NCI-H1092 treated with DMSO at 0.1 percent for 48 hours (cell line): ENCODE measurements around the gene LUM.
A peak's percentile ranks its signal among the peaks of the same experiment; 100 is the strongest.

Experiments used
- DNase-seq: peaks from one replicate; lab custom pipeline; 2025; lab: John Stamatoyannopoulos, UW

The LUM gene

GRCh38 chr12:91074154-91074709, 37.1 kb downstream of the LUM start:
- DNase-seq: no peak

GRCh38 chr12:91073426-91073825, 37.9 kb downstream of the LUM start:
- no peak for DNase-seq

GRCh38 chr12:91072931-91073330, 38.4 kb downstream of the LUM start:
- peak; percentile 9 for DNase-seq

DNA sequence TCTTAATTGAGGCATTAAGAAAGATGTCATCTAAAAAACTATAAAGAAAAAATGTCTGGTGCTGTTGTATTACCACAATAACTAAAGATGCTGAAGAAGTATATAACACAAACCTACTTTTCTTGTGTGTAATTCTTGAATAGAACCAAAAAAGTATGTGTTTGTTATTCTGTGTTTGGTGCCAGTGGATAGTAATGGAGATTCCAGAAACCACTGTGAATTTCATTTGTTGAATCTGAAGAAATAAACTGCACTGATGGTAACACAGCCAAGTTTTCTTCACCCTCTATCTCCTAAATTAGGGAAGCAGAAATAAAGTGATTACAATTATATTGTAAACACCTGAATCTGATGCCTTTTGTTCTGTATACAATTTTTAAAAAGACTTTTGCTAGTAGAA, 40.4 kb downstream of the LUM start:
- DNase-seq: no peak

GRCh38 chr12:91065396-91065795, 45.9 kb downstream of the LUM start:
- no peak for DNase-seq

GRCh38 chr12:91064640-91065039, 46.7 kb downstream of the LUM start:
- DNase-seq: no peak

DNA sequence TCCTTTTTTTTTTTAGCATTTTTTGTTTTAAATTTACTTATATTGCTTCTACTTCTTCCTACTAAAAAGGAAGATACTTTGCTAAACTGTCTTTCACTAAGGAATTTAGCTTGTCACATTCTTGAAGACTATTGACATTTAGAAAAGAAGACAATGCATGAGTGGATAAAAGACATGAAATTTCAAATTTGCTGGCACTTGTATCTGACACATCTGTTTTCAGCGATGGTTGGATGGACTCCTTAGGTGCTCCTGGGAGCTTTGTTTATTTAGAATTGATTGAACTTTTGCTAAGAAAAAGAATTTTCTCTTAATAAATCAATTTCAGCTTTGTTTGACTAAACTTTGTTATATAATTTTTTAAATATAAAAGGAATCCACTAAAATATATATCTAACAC, 50.2 kb downstream of the LUM start:
- no peak for DNase-seq

DNA sequence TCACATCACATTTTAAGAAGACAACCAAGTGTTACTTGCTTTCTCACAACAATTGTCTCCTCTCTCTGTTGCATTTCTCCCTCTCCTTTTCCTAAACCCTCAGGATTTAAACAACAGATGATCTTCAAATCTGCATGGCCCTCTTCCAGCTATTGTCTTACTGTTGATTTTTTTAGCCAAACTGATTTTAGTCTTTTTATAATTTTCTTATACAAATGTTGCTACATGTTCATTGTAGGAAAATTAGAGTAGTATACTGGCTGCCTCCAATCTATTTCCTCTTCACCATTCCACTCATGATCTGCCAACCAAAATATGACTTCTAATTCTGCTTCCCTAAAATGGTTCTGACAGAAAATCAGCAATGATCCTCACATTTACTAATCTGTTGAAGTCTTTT, 52.1 kb downstream of the LUM start:
- no peak for DNase-seq

DNA sequence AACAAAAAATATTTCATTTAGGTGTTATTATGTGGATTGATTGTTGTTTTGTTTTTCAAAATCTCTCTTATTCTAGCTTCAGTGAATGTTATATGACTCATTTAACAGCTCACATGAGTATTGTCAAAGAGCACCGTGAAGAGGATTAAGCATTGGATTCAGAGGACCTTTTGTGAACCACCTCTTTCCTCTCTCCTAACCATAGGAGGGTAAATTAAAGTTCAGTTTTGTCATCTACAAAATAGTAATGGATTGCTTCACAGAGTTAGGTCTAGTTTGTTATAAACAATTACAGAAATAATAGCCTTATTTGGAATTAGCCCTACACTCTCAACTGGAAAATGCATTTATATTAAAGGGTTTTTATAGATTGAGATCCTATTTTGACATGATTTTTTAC, 52.5 kb downstream of the LUM start:
- no peak for DNase-seq

DNA sequence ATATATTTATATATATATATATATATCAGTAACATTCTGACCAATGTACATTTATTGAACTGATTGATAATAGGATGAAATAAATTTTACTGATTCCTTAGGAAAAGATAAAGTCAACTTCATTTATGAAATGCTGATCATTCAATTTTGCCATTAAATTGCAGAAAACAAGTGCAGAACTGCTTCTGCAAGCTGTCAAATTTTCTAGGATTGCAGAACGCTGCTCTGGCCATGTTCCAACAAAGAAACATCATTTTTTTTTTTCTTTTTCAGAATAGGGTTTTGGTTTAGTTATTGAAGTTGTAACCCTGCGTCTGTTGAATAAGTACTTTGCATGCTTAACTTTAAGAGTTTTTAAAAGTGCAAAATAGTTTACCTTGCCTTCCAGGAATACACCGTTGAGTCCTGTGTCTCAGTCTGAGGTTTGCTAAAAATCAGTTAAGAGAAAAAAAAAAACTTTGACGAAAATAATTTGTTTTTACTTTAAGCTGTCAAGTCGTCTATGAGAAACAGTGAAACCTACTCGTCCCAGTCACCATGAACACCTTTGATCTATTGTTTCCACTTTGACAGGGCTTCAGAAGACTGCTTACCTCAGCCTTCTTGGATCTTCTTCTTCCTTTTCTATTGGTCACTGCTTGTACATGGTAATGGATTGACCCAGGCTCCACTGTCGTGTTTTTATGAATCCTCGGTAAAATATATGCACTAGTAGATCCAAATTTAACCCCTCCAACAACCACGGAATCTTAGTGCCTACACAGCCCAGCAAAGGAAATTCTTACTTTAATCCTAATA, 53.7 kb downstream of the LUM start, which contains the start of gene KERA:
Gene KERA, minus strand, starts transcription at position 657 of the 798 bp plus-strand sequence. CDS start 1,743 bp downstream, outside the sequence.
- no peak for DNase-seq

DNA sequence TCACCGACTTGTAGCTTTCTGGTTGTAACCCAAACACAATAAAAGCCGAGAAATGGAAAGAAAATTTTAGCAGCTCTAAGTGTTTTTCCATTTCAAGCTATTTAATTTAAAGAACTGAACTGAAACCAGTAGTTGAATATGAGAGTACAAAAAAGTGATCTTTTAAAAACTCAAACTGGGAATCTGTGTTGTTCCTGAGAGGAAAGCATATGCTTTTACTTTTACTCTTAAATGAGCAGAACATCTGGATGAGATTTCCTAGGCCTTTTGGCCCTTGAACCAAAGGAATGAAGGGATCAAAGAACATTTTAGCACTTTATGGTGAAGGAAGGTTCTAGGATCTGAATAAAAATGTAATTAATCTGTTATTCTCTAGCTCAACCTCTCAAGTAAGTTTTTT, 54.8 kb downstream of the LUM start:
- no peak for DNase-seq

DNA sequence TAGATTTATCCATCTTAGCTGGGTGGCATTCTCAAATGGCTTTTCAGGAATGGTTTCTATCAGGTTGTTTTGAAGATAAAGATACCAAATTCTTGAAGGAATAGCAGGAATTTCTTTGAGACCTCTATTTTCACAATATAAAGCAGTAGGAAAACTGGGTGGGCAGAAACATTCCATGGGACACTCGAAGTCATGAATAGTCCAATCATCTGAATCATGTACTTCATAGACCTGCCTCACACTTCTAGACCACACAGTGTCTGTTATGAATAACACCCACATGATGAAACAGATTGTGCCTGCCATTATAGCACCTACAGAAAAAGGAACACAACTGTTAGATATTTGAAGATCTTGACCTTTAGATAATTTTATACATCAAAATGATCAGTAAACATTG, 55.3 kb downstream of the LUM start:
- DNase-seq: no peak

GRCh38 chr12:91053951-91054715, 57.2 kb downstream of the LUM start:
- DNase-seq: no peak
